Dendritic cell treated with granulocyte-macrophage colony-stimulating factor and Interleukin-4, amounts not matched to agents 40 ng/mL and 50 ng/mL, for 4 days (primary cell): ENCODE measurements around the gene SND1.

Source experiments
- H3K27ac Mint-ChIP-seq: one replicate; pipeline ENCODE4 v1.8.0; 2022; ENCODE audit warnings: mild to moderate bottlenecking, mixed read lengths
- H3K27me3 Mint-ChIP-seq: one replicate; pipeline ENCODE4 v1.8.0; 2022; ENCODE audit warnings: mild to moderate bottlenecking, mixed read lengths
- H3K36me3 Mint-ChIP-seq: one replicate; pipeline ENCODE4 v1.8.0; 2022; ENCODE audit warnings: low read depth, mixed read lengths
- H3K4me1 Mint-ChIP-seq: one replicate; pipeline ENCODE4 v1.8.0; 2022; ENCODE audit warnings: low read depth, mixed read lengths
- H3K4me3 Mint-ChIP-seq: one replicate; pipeline ENCODE4 v1.8.0; 2022; ENCODE audit warnings: mild to moderate bottlenecking, moderate library complexity, mixed read lengths
- H3K9me3 Mint-ChIP-seq: one replicate; pipeline ENCODE4 v1.8.0; 2022; ENCODE audit warnings: mixed read lengths
- intact Hi-C: fragments of 100-400 bp; cut with micrococcal nuclease; formaldehyde crosslinking; loops from one replicate; pipeline ENCODE4 v1.15.0; 2022

The SND1 gene

DNA sequence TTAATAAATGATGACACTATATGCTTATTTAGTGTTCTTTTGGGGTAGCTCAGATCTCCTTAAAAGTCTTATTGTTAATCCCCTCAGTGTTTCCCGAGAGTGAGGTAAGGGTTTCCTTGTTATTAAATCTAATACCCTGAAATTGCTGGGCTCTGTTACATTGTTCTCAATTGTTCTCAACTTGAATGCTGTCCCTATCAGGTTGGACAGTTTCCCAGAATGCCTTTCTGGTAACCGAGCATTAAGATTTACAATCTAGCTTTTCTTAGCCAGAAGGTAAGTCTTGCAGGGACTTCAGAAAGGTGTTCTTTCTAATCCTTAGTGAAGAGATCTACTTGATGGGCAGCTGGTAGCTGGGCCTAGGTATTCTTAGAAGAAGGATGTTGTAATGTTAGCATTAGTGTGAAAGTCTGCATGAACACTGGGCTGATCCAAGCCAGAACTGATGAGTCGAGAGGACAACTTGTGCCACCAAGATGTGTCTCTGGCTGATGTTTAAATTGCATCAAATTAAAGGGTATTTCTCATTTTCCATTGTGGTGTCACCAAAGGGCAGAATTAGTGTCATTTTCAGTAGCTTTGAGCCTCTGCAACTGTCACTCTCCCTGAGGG, 89.9 kb downstream of the SND1 start:
- Mint-ChIP-seq H3K4me1 (peaks cover 4% of the 10 kb centered on the region), H3K4me3 (no peak overlapping the region), H3K27me3 (no peaks in the 10 kb centered on the region), H3K36me3 (peaks cover 51% of the 10 kb centered on the region), H3K9me3 (no peaks in the 10 kb centered on the region), H3K27ac (no peak overlapping the region)
- intact Hi-C loops: no loop called here

DNA sequence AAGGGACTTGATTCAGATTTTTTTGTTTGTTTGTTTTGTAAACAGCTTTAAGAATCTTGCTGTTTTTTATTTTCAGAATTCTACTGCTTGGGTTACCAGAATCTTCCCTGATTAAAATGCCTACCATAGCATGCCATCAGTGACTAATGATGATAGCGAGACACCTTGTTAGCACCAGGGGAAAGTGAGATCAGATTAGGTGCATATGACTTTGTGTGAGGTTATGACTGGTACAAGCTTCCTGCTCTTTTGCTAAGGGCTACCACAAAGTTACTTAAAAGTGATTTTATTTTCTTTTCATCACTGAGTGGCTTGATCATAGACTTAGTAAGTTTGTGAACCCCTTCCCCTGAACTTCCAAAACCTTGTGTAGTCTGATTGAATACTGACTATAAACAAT, 93.5 kb downstream of the SND1 start:
- H3K4me1 Mint-ChIP-seq: peaks cover 9% of the 10 kb centered on the region
- intact Hi-C loops: no loop called here
- no peak overlapping the region for H3K27ac Mint-ChIP-seq
- H3K4me3 Mint-ChIP-seq: no peak overlapping the region
- H3K9me3 Mint-ChIP-seq: no peaks in the 10 kb centered on the region
- no peaks in the 10 kb centered on the region for H3K27me3 Mint-ChIP-seq
- peaks cover 40% of the 10 kb centered on the region for H3K36me3 Mint-ChIP-seq

DNA sequence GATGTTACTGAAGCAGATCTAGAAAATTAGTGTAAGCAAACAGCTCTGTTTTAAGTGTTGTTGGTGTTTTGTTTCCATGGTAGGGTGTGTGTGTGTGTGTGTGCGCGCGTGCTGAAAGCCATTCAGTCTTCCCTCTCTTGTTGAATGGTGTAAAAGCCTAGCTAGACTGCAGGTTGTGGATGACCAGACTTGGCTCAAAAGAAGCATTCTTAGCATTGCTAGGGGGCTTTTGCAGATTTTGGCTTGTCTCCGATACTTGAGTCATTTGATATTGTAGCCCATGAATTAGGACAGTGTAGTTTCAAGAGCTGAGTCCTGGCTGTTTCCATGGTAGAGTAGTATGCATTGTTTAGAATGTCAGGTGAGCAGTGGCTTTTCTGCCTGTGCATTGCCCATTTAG, 99.1 kb downstream of the SND1 start:
- Mint-ChIP-seq H3K4me1 (peaks cover 42% of the 10 kb centered on the region), H3K4me3 (no peak overlapping the region), H3K36me3 (peaks cover 34% of the 10 kb centered on the region), H3K27ac (no peak overlapping the region), H3K9me3 (no peaks in the 10 kb centered on the region), H3K27me3 (no peaks in the 10 kb centered on the region)
- intact Hi-C loops: no loop called here

DNA sequence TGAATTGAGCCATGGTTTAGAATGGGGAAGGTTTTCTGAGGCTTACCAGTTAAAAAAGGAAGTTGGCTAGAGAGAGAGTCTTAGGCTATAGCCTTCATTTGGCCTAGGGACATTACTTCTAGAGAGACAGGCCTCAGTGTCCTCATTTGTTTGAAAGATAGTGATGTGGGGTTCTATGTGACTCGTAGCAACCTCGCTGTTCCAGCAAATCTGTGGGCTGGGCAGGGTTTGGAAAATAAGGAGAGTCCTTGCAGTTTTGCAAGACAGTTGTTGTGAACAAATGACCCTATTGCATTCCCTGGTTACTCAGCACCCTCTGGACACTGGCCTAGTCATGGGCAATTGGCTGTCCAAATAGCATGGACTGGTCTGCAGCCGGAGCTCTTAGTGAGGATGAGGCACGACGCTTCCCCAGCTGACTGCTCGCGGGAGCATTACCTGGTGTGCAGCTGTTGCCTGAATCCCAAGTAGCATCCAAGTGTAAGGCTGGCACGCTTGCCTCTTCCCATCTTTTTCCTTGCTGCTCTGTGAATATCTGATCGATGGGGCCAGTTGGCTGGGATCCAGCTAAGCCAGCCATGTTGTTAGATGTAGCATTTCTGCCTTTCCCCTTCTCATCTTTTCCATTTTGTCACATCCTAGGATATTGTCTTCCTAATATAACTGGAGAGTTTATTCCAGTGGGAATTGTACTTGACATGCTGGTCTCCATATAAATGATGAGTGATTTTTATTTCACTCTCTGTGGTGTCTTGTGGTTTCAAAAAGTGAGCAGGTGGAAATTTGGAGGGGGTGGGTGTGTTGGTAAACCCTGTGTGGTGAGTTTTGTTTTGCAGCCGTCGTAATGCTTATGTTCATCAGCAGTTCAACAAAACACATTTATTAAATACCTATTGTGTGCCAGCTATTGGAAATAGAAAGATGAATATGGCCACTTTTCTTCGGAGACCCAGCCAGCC, 99.8 kb downstream of the SND1 start:
- no peak overlapping the region for H3K27ac Mint-ChIP-seq
- H3K36me3 Mint-ChIP-seq: peaks cover 32% of the 10 kb centered on the region
- intact Hi-C loops: no loop called here
- no peaks in the 10 kb centered on the region for H3K9me3 Mint-ChIP-seq
- H3K27me3 Mint-ChIP-seq: no peaks in the 10 kb centered on the region
- peaks cover 48% of the 10 kb centered on the region for H3K4me1 Mint-ChIP-seq
- no peak overlapping the region for H3K4me3 Mint-ChIP-seq

DNA sequence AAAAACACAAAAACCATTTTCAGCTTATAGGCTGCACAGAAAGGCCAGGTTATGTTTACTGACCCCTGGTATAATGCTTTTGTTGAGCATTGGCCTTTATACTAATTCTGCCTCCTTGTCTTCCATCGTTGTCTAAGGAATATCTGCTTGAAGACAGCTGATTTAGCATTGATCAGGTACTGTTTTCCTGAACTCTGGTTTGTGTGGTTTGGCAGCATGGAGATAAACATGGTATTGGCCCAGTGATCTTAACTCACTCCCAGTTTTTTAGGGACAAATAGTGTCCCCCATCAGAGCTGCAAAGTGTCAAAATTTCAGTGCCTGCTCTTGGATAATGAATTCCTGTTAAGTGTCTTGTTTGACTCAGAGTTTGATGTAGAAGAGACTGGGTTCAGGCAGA, 100.8 kb downstream of the SND1 start:
- no peak overlapping the region for H3K27ac Mint-ChIP-seq
- H3K4me3 Mint-ChIP-seq: no peak overlapping the region
- H3K36me3 Mint-ChIP-seq: peaks cover 26% of the 10 kb centered on the region
- no peaks in the 10 kb centered on the region for H3K9me3 Mint-ChIP-seq
- no peaks in the 10 kb centered on the region for H3K27me3 Mint-ChIP-seq
- intact Hi-C loops: no loop called here
- H3K4me1 Mint-ChIP-seq: peaks cover 48% of the 10 kb centered on the region

DNA sequence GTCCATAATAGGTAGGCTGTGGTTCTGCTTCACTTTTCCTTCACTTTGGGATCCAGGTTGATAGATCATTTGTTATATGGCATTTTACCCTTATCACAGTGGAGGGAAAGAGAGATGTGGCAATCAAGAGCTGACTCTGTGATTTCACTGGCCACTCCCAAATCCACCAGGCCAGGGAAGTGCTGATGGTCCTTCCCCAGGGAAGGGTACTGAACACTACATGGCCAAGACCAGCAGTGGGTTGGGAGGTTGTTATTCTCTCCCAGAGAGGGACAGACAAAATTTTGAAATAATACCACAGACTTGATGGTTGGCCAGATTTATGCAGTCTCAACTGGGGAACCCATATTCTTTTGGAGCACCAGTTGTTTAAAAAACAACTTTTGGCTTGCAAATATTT, 102.5 kb downstream of the SND1 start:
- intact Hi-C loops: no loop called here
- Mint-ChIP-seq H3K27ac (no peak overlapping the region), H3K9me3 (no peaks in the 10 kb centered on the region), H3K4me3 (no peak overlapping the region), H3K4me1 (peaks cover 48% of the 10 kb centered on the region), H3K27me3 (no peaks in the 10 kb centered on the region), H3K36me3 (peaks cover 14% of the 10 kb centered on the region)

DNA sequence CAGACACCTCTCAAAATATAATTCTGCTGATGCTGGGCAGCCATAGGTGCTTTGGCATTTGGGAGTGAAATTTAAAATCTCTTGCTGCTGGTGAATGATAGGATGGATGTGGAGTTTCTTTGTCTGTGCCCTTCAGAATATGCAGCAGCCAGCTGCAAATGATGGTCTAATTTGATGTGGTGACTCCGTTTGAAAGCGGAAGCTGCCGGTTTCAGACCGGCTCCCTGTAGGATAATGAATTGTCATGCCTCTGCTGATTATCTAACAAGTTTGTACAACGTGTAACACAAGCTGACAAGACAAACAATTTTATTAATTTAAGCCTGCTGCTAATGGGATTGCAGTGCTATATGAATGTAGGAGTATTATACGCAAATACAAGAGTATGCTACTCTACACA, 103.5 kb downstream of the SND1 start:
- H3K36me3 Mint-ChIP-seq: peaks cover 7% of the 10 kb centered on the region
- H3K4me3 Mint-ChIP-seq: no peak overlapping the region
- peaks cover 44% of the 10 kb centered on the region for H3K4me1 Mint-ChIP-seq
- no peaks in the 10 kb centered on the region for H3K27me3 Mint-ChIP-seq
- no peak overlapping the region for H3K27ac Mint-ChIP-seq
- intact Hi-C loops: no loop called here
- H3K9me3 Mint-ChIP-seq: no peaks in the 10 kb centered on the region

DNA sequence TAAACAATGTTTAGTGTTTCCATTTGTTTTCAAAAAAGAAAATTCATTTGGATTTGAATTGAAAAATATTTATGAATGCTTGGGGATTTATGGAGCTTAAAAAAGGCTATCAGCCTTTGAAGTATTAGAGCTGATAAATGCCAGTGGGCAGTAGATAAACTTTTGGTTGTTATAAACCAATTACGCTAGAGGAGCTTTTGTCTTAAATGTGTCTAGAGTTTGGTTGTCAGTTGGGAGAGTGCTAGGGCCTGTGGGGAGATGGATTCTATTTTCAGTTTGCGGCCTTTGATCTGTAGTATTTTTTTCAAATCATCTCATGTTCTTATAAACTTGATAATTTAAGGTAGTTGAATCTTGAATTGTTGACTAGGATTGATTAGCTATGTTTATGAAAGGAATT, 104.0 kb downstream of the SND1 start:
- Mint-ChIP-seq H3K4me1 (peaks cover 41% of the 10 kb centered on the region), H3K27me3 (no peaks in the 10 kb centered on the region)
- intact Hi-C loops: no loop called here

DNA sequence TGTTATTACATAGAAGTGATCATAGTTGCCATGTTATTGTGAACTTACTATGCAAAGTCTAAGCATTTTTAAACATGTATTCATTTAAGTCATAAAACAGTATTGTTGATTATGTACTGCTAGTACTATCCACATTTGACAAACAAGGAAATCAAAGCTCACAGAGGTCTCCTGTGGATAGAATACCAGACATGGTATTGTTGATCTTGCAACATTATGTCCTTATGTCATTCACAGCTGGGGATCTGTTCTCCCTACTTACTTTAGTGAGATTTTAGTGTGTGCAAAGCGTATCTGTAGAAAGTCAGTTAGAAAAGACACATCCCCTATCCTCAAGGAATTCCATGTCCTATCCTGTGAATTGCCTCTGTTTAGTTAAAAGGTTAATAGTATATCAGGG, 106.1 kb downstream of the SND1 start:
- peaks cover 27% of the 10 kb centered on the region for H3K4me1 Mint-ChIP-seq
- H3K4me3 Mint-ChIP-seq: no peak overlapping the region
- H3K9me3 Mint-ChIP-seq: no peaks in the 10 kb centered on the region
- no peaks in the 10 kb centered on the region for H3K36me3 Mint-ChIP-seq
- no peak overlapping the region for H3K27ac Mint-ChIP-seq
- H3K27me3 Mint-ChIP-seq: no peaks in the 10 kb centered on the region
- intact Hi-C loops: no loop called here

More for the DNA sequence above, 104.0 kb downstream of the SND1 start:
- Mint-ChIP-seq H3K9me3 (no peaks in the 10 kb centered on the region), H3K4me3 (no peak overlapping the region), H3K27ac (no peak overlapping the region), H3K36me3 (peaks cover 7% of the 10 kb centered on the region)

DNA sequence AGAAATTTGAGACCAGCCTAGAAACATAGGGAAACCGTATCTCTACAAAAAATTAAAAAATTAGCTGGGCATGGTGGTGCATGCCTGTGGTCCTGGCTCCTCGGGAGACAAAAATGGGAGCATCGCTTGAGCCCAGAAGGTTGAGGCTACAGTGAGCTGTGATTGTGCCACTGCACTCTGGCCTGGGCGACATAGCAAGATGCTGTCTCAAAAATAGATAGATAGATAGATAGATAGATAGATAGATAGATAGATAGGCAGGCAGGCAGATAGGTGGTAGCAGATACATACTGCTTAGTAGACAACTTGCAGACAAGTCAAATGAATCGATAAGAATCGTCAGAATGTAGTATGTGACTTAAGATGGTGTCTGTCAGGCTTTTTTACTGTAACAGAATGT, 106.9 kb downstream of the SND1 start:
- Mint-ChIP-seq H3K9me3 (no peaks in the 10 kb centered on the region), H3K4me3 (no peak overlapping the region), H3K4me1 (peaks cover 22% of the 10 kb centered on the region), H3K27ac (no peak overlapping the region), H3K27me3 (no peaks in the 10 kb centered on the region), H3K36me3 (no peaks in the 10 kb centered on the region)
- intact Hi-C loops: no loop called here

DNA sequence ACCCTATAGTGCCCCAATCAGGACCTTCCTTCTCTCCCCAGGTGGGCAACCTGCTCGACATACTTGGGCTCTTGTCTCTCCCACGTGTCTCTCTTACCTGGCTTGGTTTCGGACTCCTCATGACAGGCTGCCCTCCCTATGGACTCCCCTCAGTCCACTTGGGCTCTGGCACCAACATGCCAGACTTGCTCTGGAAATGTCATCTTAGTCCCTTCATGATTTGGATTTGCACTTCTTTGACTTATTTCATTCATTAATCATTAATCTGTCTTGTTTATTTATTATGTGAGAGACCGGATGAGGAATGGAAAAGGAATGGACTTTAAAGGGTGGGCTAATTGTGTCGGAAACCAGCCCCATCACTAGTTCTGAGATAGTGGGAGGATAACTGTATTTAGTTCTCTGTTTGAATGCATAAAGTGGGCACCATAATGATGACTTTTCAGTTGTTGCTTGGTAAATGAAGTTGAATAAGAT, 108.0 kb downstream of the SND1 start:
- no peaks in the 10 kb centered on the region for H3K9me3 Mint-ChIP-seq
- no peak overlapping the region for H3K4me3 Mint-ChIP-seq
- no peaks in the 10 kb centered on the region for H3K36me3 Mint-ChIP-seq
- H3K27me3 Mint-ChIP-seq: no peaks in the 10 kb centered on the region
- H3K27ac Mint-ChIP-seq: no peak overlapping the region
- peaks cover 16% of the 10 kb centered on the region for H3K4me1 Mint-ChIP-seq
- intact Hi-C loops: no loop called here

DNA sequence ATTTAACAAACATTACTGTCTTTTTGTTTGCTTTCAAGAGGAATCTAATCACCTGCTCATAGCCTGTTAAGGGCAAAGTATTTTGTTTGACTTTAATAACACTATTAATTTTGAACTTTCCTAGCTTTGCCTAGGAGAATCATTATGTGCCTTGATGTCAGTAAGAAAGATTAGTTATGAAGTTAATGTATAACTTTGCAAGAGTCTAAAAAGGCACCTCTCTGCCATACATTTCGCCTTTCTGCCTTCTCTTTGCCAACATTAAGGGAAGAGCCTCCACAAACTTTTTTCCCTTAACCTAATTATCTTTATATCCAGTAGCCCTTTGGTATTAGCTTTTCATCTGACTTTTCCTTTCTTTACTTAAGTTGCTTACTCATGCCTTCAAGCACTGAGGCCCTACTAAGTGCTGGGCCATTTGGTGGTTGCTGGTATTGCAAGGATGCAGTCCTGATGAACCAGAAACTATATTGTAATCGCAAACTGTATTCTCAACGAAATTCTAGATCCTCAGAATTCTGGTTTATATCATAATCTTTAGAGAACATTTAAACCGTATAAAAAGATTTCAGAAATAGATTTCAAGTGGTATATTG, 108.5 kb downstream of the SND1 start:
- Mint-ChIP-seq H3K9me3 (no peaks in the 10 kb centered on the region), H3K27ac (no peak overlapping the region), H3K4me3 (no peak overlapping the region), H3K4me1 (peaks cover 10% of the 10 kb centered on the region), H3K36me3 (no peaks in the 10 kb centered on the region), H3K27me3 (no peaks in the 10 kb centered on the region)
- intact Hi-C loops: no loop called here

DNA sequence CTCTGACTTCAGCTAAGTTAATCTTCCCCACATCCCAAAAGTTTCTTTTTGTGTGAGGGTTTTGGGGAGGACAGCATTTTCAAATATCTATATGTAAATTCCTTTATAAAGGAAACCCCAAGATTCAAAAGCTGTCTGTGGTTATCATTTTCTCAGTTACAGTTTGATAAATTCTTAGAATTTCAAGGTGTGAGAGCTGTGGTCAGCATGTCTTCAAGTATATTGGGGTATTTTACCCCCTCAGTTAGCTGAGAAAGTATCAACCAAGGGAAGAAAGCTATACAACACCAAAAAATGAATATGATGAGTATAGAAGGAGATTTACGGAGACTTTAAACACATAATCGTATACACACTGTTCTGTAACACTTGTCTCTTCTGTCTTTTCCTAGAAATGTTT, 109.2 kb downstream of the SND1 start:
- no peak overlapping the region for H3K27ac Mint-ChIP-seq
- no peaks in the 10 kb centered on the region for H3K27me3 Mint-ChIP-seq
- no peaks in the 10 kb centered on the region for H3K9me3 Mint-ChIP-seq
- intact Hi-C loops: no loop called here
- H3K4me3 Mint-ChIP-seq: no peak overlapping the region
- no peaks in the 10 kb centered on the region for H3K36me3 Mint-ChIP-seq
- peaks cover 5% of the 10 kb centered on the region for H3K4me1 Mint-ChIP-seq

DNA sequence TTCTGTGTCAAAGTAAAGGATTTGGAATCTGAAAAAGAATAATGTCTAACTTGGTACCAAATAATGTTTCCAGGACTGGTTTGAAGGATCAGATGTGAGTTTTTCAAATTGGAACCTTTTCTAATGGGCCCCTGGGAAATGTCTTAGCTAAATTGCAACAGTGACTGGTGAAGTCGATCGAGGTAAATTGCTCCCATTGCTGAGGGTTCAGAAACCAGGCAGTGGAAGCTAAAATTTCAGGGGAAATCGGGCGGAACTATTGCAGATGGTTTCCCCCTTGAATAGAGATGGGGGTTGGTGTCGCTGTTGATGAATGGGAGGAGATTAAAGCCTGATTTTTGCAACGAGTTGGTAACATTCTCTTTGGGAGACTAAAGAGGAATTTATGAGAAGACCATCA, 112.7 kb downstream of the SND1 start:
- H3K9me3 Mint-ChIP-seq: no peaks in the 10 kb centered on the region
- H3K4me1 Mint-ChIP-seq: peaks cover 9% of the 10 kb centered on the region
- no peak overlapping the region for H3K4me3 Mint-ChIP-seq
- intact Hi-C loops: no loop called here
- peaks cover 9% of the 10 kb centered on the region for H3K36me3 Mint-ChIP-seq
- H3K27ac Mint-ChIP-seq: no peak overlapping the region
- H3K27me3 Mint-ChIP-seq: no peaks in the 10 kb centered on the region
